Naive B cell (primary cell): ENCODE data around the gene TUSC1. TPM values are rescaled to one million over a fixed set of nuclear protein-coding genes. Genes with fewer than 3 reads are reported as not detected.
"Not testable (repeated sequence)": the region's sequence is repeated elsewhere in the genome, so short reads cannot be mapped to it uniquely, and the experiment has no call there.

Source experiments
- ATAC-seq, 2 donors: fragments of 150-1000 bp; cut with Tn5 transposase; 2 replicates each; pipeline ENCODE4 v1.10.0; 2021; ENCODE audit warnings: low read depth in 2 of 2, mild to moderate bottlenecking in 2 of 2, moderate library complexity in 2 of 2
- DNase-seq: peaks from one replicate; pipeline ENCODE4 v3.0.0; 2022
- H3K27ac Mint-ChIP-seq, 6 donors: one replicate each; pipeline ENCODE4 v1.8.0; 2020 to 2022; ENCODE audit warnings: mild to moderate bottlenecking in 6 of 6, mixed read lengths in 6 of 6, moderate library complexity in 5 of 6, inconsistent platforms in 2 of 6
- H3K27me3 Mint-ChIP-seq, 3 donors: one replicate each; pipeline ENCODE4 v1.8.0; 2021 to 2022; ENCODE audit warnings: mixed read lengths in 3 of 3, mild to moderate bottlenecking in 1 of 3
- H3K36me3 Mint-ChIP-seq, 2 donors: one replicate each; pipeline ENCODE4 v1.8.0; 2020 to 2022; ENCODE audit warnings: mixed read lengths in 2 of 2, inconsistent platforms in 1 of 2, mild to moderate bottlenecking in 1 of 2
- H3K4me1 Mint-ChIP-seq, 3 donors: one replicate each; pipeline ENCODE4 v1.8.0; 2020 to 2022; ENCODE audit warnings: mixed read lengths in 3 of 3, inconsistent platforms in 1 of 3, mild to moderate bottlenecking in 1 of 3, moderate library complexity in 1 of 3
- H3K4me3 Mint-ChIP-seq, 8 donors: one replicate each; pipeline ENCODE4 v1.8.0; 2020 to 2022; ENCODE audit warnings: mild to moderate bottlenecking in 8 of 8, mixed read lengths in 8 of 8, moderate library complexity in 8 of 8, inconsistent platforms in 2 of 8
- H3K9me3 Mint-ChIP-seq, 7 donors: one replicate each; pipeline ENCODE4 v1.8.0; 2020 to 2022; ENCODE audit warnings: mixed read lengths in 7 of 7, mild to moderate bottlenecking in 5 of 7, inconsistent platforms in 2 of 7, moderate library complexity in 1 of 7
- polyA plus RNA-seq, 6 donors: library from polyadenylated mRNA; unstranded; fragments of 300-500 nt; fragmentation: Illumina TruSeq; gene quantifications; one replicate each; pipeline ENCODE4 v1.2.3, GENCODE V29; 2021; ENCODE audit warnings: low read depth in 6 of 6

The TUSC1 gene
- 1 to 10 TPM; 1.7 to 5.5 (median 2.9) TPM for polyA plus RNA-seq

DNA sequence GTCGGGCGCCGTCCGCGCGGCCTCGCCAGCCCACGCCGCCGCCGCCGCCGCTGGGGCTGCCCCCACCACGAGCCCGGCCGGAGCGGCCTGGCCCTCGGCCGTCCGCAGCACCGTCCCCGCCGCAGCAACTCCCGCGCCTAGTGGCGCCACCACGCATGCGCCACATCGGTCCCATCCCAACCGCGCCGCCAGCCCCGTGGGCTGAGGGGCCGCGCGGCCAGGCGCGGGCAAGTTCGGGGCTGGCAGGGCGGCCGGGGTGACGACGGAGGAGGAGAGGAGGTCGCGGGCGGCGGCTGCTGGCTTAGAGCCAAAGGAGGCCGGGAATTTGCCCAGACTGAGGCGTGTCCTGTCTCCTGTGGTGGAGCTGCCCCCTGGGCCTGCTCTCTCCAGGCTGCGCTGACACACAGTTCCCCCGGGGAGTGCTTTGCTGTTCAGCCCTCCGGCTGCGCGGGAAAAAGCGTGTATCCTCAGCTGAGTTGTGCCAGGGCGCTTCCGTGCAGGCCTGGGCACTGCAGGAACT, at the start of gene TUSC1:
Gene TUSC1 (minus strand): TSS at position 298 of the 520 bp plus-strand sequence. CDS start 132 bp downstream, at position 166.
- peaks cover 0 to 8% (median 0%) of the 10 kb centered on the region in 7 donors for H3K9me3 Mint-ChIP-seq
- H3K36me3 Mint-ChIP-seq: no peaks in the 10 kb centered on the region
- peaks cover 0 to 16% (median 0%) of the 10 kb centered on the region in 3 donors for H3K27me3 Mint-ChIP-seq
- H3K4me1 Mint-ChIP-seq: peaks cover 0 to 10% (median 0%) of the 10 kb centered on the region in 3 donors
- DNase-seq (peak; percentile 44), ATAC-seq (peak; percentile 67 to 69)
- H3K4me3 Mint-ChIP-seq: peak within 1 kb of the TSS; percentile 67 to 89 (median 84)
- peak within 1 kb of the TSS in 3 of 6 donors; percentile 39 to 81 (median 46) for H3K27ac Mint-ChIP-seq

DNA sequence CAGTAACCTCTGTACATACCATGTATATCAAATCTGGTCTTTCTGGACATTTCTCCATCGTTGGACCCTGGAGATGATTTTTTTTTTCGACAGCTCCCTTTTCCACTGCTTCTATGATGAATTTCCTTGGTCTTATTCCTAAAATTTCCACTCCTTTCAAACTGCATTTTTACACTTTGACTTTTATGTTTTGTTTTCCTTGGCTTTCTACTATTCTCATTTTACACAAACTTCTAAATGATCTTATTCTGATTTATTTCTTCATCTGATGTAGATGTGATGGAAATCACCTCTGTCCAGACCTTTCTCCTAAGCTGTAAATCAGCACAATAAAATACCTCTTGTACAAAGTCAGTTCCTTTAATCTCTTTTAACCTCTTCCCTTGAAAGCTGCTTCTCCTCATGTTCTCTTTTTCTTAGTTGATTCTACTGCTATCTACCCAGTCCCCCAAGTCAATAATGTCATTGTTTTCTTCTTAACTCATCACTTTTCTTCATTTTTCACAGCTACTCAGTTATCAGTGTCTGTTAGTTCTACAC, 48.7 kb upstream of the TUSC1 start:
- no peaks in the 10 kb centered on the region for H3K4me1 Mint-ChIP-seq
- H3K9me3 Mint-ChIP-seq: peaks cover 1 to 8% (median 3%) of the 10 kb centered on the region in 7 donors
- ATAC-seq (no peak), DNase-seq (no peak)
- H3K36me3 Mint-ChIP-seq: no peaks in the 10 kb centered on the region
- H3K27ac Mint-ChIP-seq: no peak overlapping the region
- H3K27me3 Mint-ChIP-seq: no peaks in the 10 kb centered on the region
- H3K4me3 Mint-ChIP-seq: no peak overlapping the region

DNA sequence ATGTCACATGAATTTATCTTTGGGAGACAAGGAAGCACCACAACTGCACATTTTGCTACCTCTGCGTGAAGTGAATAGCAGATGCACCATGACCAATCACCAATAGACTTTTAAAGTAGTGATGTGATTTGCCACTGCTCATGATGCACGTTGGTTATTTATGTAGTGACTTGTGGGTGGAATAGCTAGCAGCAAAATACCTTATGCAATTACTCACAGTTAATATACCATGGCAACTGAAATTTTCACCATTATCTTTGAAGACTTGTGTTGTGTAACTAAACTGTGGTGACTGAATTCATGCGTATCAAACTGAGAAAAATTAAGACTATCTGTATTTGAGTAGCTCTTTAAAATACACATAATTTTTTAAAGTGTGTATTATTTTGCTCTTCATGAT, 46.2 kb upstream of the TUSC1 start:
- Mint-ChIP-seq H3K4me1 (no peaks in the 10 kb centered on the region), H3K27me3 (no peaks in the 10 kb centered on the region), H3K36me3 (no peaks in the 10 kb centered on the region), H3K4me3 (no peak overlapping the region), H3K9me3 (peaks cover 0 to 3% (median 0%) of the 10 kb centered on the region in 7 donors), H3K27ac (no peak overlapping the region)
- no peak for DNase-seq
- no peak for ATAC-seq

DNA sequence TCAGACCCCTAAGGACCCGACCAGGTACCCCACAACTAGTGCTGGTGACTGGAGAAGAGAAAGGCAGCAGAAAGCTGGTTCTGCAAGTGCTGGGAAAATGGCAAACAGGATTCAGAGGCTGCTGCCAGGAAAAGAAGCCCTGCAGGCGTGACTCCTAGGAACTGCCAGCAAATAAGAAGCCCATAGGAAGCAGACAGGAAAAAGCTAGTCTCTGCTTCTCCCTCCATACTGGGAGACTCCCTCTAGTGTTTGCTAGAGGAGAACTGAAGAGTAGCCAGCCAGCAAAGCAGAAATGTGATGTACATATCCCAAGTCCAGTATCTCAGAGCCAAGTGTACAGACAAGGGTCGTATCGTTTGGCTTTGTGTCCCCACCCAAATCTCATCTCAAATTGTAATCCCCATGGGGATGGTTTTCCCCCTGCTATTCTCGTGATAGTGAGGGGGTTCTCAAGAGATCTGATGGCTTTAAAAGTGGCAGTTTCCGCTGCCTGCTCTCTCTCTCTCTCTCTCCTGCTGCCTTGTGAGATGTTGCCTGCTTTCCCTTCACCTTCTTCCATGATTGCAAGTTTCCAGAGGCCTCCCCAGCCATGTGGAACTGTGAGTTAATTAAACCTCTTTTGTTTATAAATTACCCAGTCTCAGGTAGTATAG, 38.1 kb upstream of the TUSC1 start:
- peak overlapping the region in 1 of 8 donors; percentile 8 for H3K4me3 Mint-ChIP-seq
- no peaks in the 10 kb centered on the region for H3K9me3 Mint-ChIP-seq
- H3K4me1 Mint-ChIP-seq: no peaks in the 10 kb centered on the region
- H3K36me3 Mint-ChIP-seq: no peaks in the 10 kb centered on the region
- ATAC-seq (no peak), DNase-seq (no peak)
- no peaks in the 10 kb centered on the region for H3K27me3 Mint-ChIP-seq
- H3K27ac Mint-ChIP-seq: no peak overlapping the region

DNA sequence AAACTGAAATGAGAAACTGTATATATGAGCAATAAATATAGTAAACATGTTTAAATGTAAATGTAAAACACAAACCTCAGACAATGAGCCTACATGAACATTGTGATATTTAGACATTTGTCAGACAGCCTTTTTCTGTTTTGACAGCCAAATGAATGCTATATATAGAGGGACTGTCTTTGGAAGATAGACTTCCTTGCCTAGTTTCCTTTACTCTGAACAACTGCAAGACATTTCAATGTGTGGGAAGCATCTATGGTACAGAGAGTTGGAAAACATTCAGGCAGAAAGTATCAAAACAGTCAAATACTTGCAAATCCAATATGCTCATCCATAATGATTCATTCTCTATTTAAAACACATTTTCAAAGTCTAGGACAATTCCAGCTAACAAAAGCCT, 31.7 kb upstream of the TUSC1 start:
- H3K36me3 Mint-ChIP-seq: no peaks in the 10 kb centered on the region

DNA sequence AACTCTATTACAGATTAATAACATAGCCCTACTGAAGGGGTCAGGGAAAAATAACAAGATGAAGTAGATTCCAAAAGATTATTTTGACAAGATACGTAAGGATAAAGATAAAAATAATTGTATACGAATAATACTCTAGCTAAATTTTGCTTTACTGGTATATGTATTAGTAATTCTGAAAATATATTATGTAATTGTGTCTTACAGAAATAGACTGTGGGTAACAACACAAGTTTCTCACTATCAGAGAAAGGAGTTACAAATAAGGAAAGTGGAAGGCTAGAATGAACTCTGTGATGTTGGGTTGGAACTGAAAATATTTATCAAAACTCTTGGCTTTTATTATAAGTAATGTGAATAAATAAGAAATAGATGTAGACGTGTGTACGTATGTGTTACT, 26.6 kb upstream of the TUSC1 start:
- H3K4me3 Mint-ChIP-seq: no peak overlapping the region
- H3K27me3 Mint-ChIP-seq: no peaks in the 10 kb centered on the region
- no peaks in the 10 kb centered on the region for H3K36me3 Mint-ChIP-seq
- ATAC-seq (no peak), DNase-seq (no peak)
- H3K4me1 Mint-ChIP-seq: no peaks in the 10 kb centered on the region
- H3K27ac Mint-ChIP-seq: no peak overlapping the region
- peaks cover 0 to 5% (median 0%) of the 10 kb centered on the region in 7 donors for H3K9me3 Mint-ChIP-seq

More for the DNA sequence above, 31.7 kb upstream of the TUSC1 start:
- Mint-ChIP-seq H3K27ac (no peak overlapping the region), H3K9me3 (peaks cover 0 to 1% (median 0%) of the 10 kb centered on the region in 7 donors), H3K4me1 (no peaks in the 10 kb centered on the region), H3K27me3 (no peaks in the 10 kb centered on the region), H3K4me3 (no peak overlapping the region)
- DNase-seq (no peak), ATAC-seq (no peak)

DNA sequence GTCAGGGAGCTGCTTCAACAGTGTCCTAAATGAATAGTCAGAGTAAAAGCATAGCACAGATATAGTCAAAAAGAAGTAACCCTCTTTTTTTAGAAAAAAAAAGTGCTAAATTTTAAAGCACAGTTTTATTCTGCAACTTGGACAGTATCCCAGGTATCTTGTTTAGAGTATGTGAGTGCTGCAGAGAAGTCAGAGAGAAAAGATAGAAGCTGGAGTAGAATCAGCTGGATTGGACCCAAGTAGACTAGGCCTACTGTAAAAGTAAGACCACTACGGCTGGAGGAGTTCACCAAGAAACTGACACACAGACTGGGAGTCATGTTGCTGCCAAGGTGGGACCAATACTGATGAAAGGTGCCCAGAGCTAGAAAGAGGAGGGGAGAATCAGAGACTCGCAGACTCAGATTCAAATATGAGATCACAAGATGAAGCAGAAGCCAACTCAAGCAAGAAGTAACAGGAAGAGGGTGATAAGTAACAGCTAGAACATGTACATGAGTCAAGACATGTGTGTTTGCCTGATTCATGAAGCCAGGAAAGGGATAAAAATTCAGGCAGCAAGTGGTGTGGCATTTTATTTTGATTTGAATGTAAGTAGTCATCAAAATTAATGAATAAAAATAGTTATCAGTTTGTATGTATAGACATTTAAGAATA, 25.6 kb upstream of the TUSC1 start:
- H3K27me3 Mint-ChIP-seq: no peaks in the 10 kb centered on the region
- peaks cover 0 to 5% (median 0%) of the 10 kb centered on the region in 7 donors for H3K9me3 Mint-ChIP-seq
- no peak for DNase-seq
- H3K4me3 Mint-ChIP-seq: no peak overlapping the region
- H3K36me3 Mint-ChIP-seq: no peaks in the 10 kb centered on the region
- ATAC-seq: no peak
- H3K4me1 Mint-ChIP-seq: no peaks in the 10 kb centered on the region
- H3K27ac Mint-ChIP-seq: no peak overlapping the region

DNA sequence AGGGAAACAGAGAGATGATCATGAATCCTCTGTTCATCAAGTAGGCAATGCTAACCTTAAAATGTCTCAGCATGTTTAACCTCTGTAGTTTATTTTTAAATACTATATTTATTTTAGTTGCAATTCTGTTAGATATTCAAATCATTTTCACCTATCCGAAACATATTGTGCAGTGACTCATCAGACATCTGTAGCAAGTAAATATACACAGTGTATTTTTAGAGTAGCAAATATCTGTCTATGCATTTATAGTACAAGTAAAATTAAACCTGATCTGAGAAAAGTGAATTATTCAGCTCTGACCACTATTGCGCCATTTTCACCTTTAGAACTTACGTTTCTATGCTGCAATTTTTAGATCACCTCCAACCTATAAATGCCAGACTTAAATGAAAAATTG, 24.3 kb upstream of the TUSC1 start:
- ATAC-seq (no peak), DNase-seq (no peak)
- Mint-ChIP-seq H3K27ac (no peak overlapping the region), H3K9me3 (peaks cover 0 to 5% (median 0%) of the 10 kb centered on the region in 7 donors), H3K36me3 (no peaks in the 10 kb centered on the region), H3K4me3 (no peak overlapping the region), H3K27me3 (no peaks in the 10 kb centered on the region), H3K4me1 (no peaks in the 10 kb centered on the region)

DNA sequence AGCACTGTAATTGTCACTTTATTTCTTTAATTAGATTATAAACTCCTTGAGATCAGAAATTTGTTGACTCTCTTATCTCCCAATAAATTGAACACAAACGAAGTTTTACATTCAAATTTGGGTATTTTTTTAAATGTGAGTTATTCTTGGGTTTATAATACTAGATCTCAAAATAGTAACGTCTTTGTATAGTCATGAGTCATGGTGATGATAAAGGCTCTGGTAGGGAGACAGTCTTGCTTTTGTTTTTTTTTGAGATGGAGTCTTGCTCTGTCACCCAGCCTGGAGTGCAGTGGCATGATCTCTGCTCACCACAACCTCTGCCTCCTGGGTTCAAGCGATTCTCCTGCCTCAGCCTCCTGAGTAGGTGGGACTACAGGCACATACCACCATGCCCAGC, 22.7 kb upstream of the TUSC1 start:
- H3K27me3 Mint-ChIP-seq: not testable (repeated sequence)

DNA sequence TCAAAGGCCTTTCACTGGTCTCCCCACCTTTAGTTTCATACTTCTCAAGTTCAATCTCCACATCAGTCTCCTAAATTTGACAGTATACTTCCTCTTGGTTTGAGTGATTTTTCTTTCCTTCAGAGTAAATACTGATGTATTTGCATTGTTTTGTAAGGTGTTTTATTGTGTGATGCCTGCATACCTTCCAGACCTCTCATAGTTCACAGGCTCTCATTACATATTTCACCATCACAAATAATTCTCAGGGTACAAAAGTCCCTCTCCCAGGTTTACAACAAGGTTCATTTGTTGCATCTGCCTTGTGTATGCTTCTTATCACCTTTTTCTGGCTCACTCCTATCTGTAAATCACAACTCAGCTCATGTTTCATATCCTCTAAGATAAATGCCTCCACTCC, 22.2 kb upstream of the TUSC1 start:
- no peak overlapping the region for H3K27ac Mint-ChIP-seq
- no peak overlapping the region for H3K4me3 Mint-ChIP-seq
- H3K9me3 Mint-ChIP-seq: peaks cover 0 to 5% (median 0%) of the 10 kb centered on the region in 7 donors
- H3K27me3 Mint-ChIP-seq: no peaks in the 10 kb centered on the region
- DNase-seq (no peak), ATAC-seq (no peak)
- no peaks in the 10 kb centered on the region for H3K4me1 Mint-ChIP-seq
- no peaks in the 10 kb centered on the region for H3K36me3 Mint-ChIP-seq

More for the DNA sequence above, 22.7 kb upstream of the TUSC1 start:
- H3K4me3 Mint-ChIP-seq, H3K36me3 Mint-ChIP-seq, H3K9me3 Mint-ChIP-seq, DNase-seq, H3K4me1 Mint-ChIP-seq, H3K27ac Mint-ChIP-seq, ATAC-seq: not testable (repeated sequence)

DNA sequence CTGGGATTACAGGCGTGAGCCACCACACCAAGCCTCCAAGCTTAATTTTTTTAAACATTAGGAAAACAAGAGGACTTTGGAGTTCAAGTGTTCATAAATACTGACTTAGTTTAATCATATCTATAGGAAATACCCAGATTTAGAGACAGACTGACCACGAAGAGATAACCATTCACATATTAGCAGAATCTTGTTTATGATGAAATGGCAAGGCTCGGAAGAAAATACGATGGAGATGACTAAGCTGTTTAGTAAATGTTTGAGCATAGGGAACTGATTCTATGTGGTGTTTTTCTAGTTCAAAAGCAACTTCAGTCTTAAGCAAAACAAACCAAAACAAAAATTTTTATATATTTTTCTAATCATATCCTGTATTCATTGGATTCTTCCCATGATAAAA, 13.5 kb upstream of the TUSC1 start:
- no peak overlapping the region for H3K27ac Mint-ChIP-seq
- no peaks in the 10 kb centered on the region for H3K4me1 Mint-ChIP-seq
- DNase-seq: no peak
- no peaks in the 10 kb centered on the region for H3K36me3 Mint-ChIP-seq
- H3K9me3 Mint-ChIP-seq: no peaks in the 10 kb centered on the region
- H3K4me3 Mint-ChIP-seq: no peak overlapping the region
- H3K27me3 Mint-ChIP-seq: peaks cover 0 to 7% (median 0%) of the 10 kb centered on the region in 3 donors
- no peak for ATAC-seq

DNA sequence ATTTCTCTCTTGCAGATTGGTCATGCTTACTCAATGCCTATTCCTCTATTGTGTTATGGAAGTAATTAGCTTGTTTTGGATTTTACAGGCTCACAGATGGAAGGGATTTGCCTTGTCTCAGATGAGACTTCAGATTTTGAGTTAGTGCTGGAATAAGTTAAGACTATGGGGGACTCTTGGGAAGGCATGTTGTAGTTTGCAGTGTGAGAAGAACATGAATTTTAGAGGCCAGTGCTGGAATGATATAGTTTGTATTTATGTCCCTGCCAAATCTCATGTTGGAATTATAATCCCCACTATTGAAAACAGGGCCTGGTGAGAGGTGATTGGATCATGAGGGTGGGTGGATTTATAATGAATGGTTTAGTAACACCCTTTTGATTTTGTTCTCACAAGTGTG, 6.1 kb upstream of the TUSC1 start:
- no peak for ATAC-seq
- Mint-ChIP-seq H3K4me3 (no peak overlapping the region), H3K27ac (no peak overlapping the region)

DNA sequence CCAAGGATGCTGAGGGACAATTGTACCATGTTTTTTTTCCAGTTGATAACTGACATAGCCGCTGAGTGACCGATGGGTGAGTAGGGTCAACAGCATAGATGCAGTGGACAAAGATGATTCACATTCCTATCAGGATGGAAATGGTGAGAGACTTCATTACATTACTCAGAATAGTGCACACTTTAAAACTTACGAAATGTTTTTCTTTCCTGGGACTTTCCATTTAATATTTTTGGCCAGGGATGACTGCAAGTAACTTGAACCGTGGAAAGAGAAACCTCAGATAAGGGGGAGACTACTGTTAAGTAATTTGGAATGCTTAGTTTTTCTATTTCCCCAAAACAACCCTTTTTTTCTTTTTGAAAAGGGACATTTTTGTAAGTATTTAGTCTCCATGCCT, 3.0 kb upstream of the TUSC1 start:
- DNase-seq (no peak), ATAC-seq (no peak)
- Mint-ChIP-seq H3K27ac (no peak overlapping the region), H3K4me3 (no peak overlapping the region), H3K4me1 (peaks cover 0 to 8% (median 0%) of the 10 kb centered on the region in 3 donors), H3K27me3 (peaks cover 0 to 16% (median 0%) of the 10 kb centered on the region in 3 donors), H3K9me3 (peaks cover 0 to 9% (median 2%) of the 10 kb centered on the region in 7 donors), H3K36me3 (no peaks in the 10 kb centered on the region)

More for the DNA sequence above, 6.1 kb upstream of the TUSC1 start:
- Mint-ChIP-seq H3K36me3 (no peaks in the 10 kb centered on the region), H3K4me1 (no peaks in the 10 kb centered on the region), H3K9me3 (peaks cover 0 to 9% (median 2%) of the 10 kb centered on the region in 7 donors), H3K27me3 (peaks cover 0 to 6% (median 0%) of the 10 kb centered on the region in 3 donors)
- DNase-seq: no peak
